ENCODE data around the gene RHBDD3. TPM values are rescaled to one million over a fixed set of nuclear protein-coding genes. Genes with fewer than 3 reads are reported as not detected.
A peak's percentile ranks its signal among the peaks of the same experiment; 100 is the strongest.

Gene RHBDD3
- total and polyA plus RNA-seq, 2 of the 4 experiments (the other 2 are of a cell fraction) = 5.7 to 21.5 TPM

DNA sequence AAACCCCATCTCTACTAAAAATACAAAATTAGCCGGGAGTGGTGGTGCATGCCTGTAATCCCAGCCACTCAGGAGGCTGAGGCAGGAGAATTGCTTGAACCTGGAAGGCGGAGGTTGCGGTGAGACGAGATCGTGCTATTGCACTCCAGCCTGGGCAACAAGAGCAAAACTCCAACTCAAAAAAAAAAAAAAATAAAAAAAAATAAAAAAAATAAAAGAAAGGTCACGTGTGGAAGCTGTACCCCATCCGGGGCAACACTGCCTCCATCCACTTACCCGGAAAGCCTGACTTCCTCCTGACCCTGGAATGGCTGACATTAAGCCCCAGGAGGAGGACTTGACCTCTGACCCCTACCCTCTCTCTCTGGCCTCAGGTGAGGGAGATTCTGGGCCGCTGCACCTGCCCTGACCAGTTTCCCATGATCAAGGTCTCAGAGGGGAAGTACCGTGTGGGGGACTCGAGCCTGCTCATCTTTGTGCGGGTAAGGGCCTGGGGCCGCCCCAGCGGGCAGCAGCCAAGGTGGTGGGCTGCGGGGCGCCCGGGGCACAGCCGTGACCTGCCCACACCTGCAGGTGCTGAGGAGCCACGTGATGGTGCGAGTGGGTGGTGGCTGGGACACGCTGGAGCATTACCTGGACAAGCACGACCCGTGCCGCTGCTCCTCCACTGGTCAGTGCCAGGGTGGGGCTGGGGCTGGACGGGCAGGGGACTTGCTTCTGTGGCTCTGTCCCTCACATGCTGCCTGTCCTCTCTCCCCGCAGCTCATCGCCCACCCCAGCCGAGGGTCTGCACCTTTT, 42.5 kb upstream of the RHBDD3 start:
- Histone ChIP-seq H2BK20ac (ENCODE audit: low read depth, low read length) (no peak overlapping the region), H3K18ac (ENCODE audit: low read depth, low read length) (no peak overlapping the region), H2BK5ac (ENCODE audit: low read depth, low read length, poor library complexity, severe bottlenecking) (no peak overlapping the region), H3K9ac (ENCODE audit: low read depth, low read length) (no peak overlapping the region), H4K91ac (ENCODE audit: insufficient read depth, low read depth, low read length) (no peak overlapping the region), H3K27me3 (ENCODE audit: control insufficient read depth, insufficient read depth, low read length) (peaks cover 22% of the 10 kb centered on the region), H3K9me3 (ENCODE audit: control insufficient read depth, insufficient read depth, low read length) (no peaks in the 10 kb centered on the region), H3K27ac (ENCODE audit: insufficient read depth, low read length) (no peak overlapping the region), H4K20me1 (ENCODE audit: insufficient read depth, low read length) (peaks cover 34% of the 10 kb centered on the region), H3K4me2 (ENCODE audit: low read depth, low read length) (no peak overlapping the region), H3K79me1 (ENCODE audit: low read depth in 1 of 2, low read length in 2 of 2) (peaks cover 8 to 42% of the 10 kb centered on the region in 2 experiments; a peak in 3 of 4 replicates), H2BK15ac (ENCODE audit: low read depth, low read length) (no peak overlapping the region; the same call in 2 of the 3 replicates), H3K36me3 (ENCODE audit: control insufficient read depth, insufficient read depth, low read length) (peaks cover 2% of the 10 kb centered on the region; the same call in 1 of the 2 replicates), H4K8ac (ENCODE audit: low read depth in 2 of 2, low read length in 2 of 2) (no peak overlapping the region), H3K4me3 (ENCODE audit: insufficient read depth, low read depth, low read length) (no peak overlapping the region), H2AK5ac (ENCODE audit: low read depth, low read length) (peak overlapping the region; percentile 88), H3K9me1 (ENCODE audit: insufficient read depth, low read length) (peaks cover 5% of the 10 kb centered on the region; the same call in 1 of the 2 replicates), H3K4ac (ENCODE audit: low read depth, low read length) (peak overlapping the region; percentile 29; the same call in 1 of the 2 replicates), H3K56ac (ENCODE audit: extremely low read depth, insufficient read depth, low read length) (no peak overlapping the region), H4K5ac (ENCODE audit: low read depth, low read length) (no peak overlapping the region), H2AK9ac (replicated peaks; ENCODE audit: low read depth, low read length, poor library complexity) (peak overlapping the region; percentile 96), H2BK120ac (ENCODE audit: low read depth, low read length) (no peak overlapping the region), H3K14ac (replicated peaks; ENCODE audit: low read depth, low read length) (no peak overlapping the region), H2AFZ (replicated peaks; ENCODE audit: low read length, poor library complexity) (peak overlapping the region; percentile 87), H3K4me1 (ENCODE audit: control insufficient read depth, insufficient read depth, low read length) (peaks cover 17% of the 10 kb centered on the region), H3K23ac (ENCODE audit: low read depth, low read length) (no peak overlapping the region)
- dilution Hi-C loops (cut with HindIII; ENCODE audit: low sequenced_read_pairs, unreplicated experiment) = no loop called here
- DNase-seq = no peak
- ChIA-PET POLR2A (ENCODE audit: unreplicated experiment) (no interaction called here), CTCF (interaction anchor here (0.7 kb wide), 1 partner anchor 18 kb away, joined by 8 read pairs; no protein-coding TSS in a partner anchor)
- in situ Hi-C loops (cut with MboI; ENCODE audit: low sequenced_read_pairs) = no loop called here
- TF ChIP-seq MXI1 (IDR thresholded peaks at IDR 0.05; ENCODE audit: borderline replicate concordance, low read depth, low read length) (no peak), RFX5 (IDR thresholded peaks at IDR 0.05; ENCODE audit: low read depth, low read length) (no peak), BHLHE40 (IDR thresholded peaks at IDR 0.05; ENCODE audit: low read depth, low read length) (no peak), POLR2A (IDR thresholded peaks at IDR 0.05; ENCODE audit: low read depth, low read length) (no peak)
- TF ChIP-seq, protein P1, sequence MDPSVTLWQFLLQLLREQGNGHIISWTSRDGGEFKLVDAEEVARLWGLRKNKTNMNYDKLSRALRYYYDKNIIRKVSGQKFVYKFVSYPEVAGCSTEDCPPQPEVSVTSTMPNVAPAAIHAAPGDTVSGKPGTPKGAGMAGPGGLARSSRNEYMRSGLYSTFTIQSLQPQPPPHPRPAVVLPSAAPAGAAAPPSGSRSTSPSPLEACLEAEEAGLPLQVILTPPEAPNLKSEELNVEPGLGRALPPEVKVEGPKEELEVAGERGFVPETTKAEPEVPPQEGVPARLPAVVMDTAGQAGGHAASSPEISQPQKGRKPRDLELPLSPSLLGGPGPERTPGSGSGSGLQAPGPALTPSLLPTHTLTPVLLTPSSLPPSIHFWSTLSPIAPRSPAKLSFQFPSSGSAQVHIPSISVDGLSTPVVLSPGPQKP (IDR thresholded peaks at IDR 0.05; ENCODE audit: borderline replicate concordance, low read depth, low read length) = no peak
- TF ChIP-seq, protein P2, sequence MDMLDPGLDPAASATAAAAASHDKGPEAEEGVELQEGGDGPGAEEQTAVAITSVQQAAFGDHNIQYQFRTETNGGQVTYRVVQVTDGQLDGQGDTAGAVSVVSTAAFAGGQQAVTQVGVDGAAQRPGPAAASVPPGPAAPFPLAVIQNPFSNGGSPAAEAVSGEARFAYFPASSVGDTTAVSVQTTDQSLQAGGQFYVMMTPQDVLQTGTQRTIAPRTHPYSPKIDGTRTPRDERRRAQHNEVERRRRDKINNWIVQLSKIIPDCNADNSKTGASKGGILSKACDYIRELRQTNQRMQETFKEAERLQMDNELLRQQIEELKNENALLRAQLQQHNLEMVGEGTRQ (IDR thresholded peaks at IDR 0.05; ENCODE audit: low read depth, low read length) = no peak
- WGBS, 2 experiments (ENCODE audit: extremely low coverage in 2 of 2, insufficient read length in 1 of 2) = 69% methylated on average over 12 of the region's 28 CpGs; no CpG with 5 or more reads in 1 of the 2 experiments
- BruUV-seq (replicated peaks) = no TSS peak
- intact Hi-C loops (cut with micrococcal nuclease) = no loop called here
- ATAC-seq (ENCODE audit: low read depth) = no peak

Data from IMR-90 (cell line).